K562 (cell line): ENCODE data around the gene AP3B2. TPM values are rescaled to one million over a fixed set of nuclear protein-coding genes. Genes with fewer than 3 reads are reported as not detected.

ENCODE experiments used
- BCOR ChIP-seq: fragments of 450-650 bp; IDR thresholded peaks from 2 replicates; pipeline ENCODE4 v1.6.1; 2016
- DACH1 ChIP-seq: fragments of 450-650 bp; IDR thresholded peaks from 2 replicates; pipeline ENCODE4 v1.6.1; 2018; ENCODE audit not compliant: partially characterized antibody
- EHMT2 ChIP-seq: fragments of 450-650 bp; IDR thresholded peaks from 2 replicates; pipeline ENCODE4 v1.6.1; 2018; ENCODE audit warnings: antibody characterized with exemption
- ESRRA ChIP-seq: fragments of 450-650 bp; IDR thresholded peaks from 2 replicates; pipeline ENCODE4 v1.6.1; 2014; ENCODE audit warnings: low read depth, mild to moderate bottlenecking, moderate library complexity, borderline replicate concordance
- FOXA3 ChIP-seq, 2 experiments: fragments of 450-650 bp in 1 of 2; sonication (generic) in 1 of 2; formaldehyde crosslinking; IDR thresholded peaks in 1 of 2; conservative IDR thresholded peaks in 1 of 2; 2 replicates each; pipeline versions ENCODE4 v1.4.0 to v1.8.0; 2020 to 2022; ENCODE audit warnings: mild to moderate bottlenecking in 2 of 2, missing genetic modification reagents in 1 of 2
- MAFG ChIP-seq: fragments of 450-650 bp; conservative IDR thresholded peaks from 2 replicates; pipeline ENCODE4 v1.6.1; 2016; ENCODE audit warnings: missing genetic modification characterization, missing compliant biosample characterization
- NFE2 ChIP-seq: IDR thresholded peaks from 2 replicates; pipeline ENCODE4 v1.6.1; 2014; ENCODE audit warnings: antibody characterized with exemption, low read depth
- NFIC ChIP-seq: fragments of 450-650 bp; IDR thresholded peaks from 2 replicates; pipeline ENCODE4 v1.6.1; 2017; ENCODE audit warnings: mild to moderate bottlenecking, inconsistent platforms
- NUFIP1 ChIP-seq: fragments of 450-650 bp; IDR thresholded peaks from 2 replicates; pipeline ENCODE4 v1.6.1; 2018; ENCODE audit not compliant: partially characterized antibody
- POLR3A ChIP-seq: IDR thresholded peaks from 2 replicates; pipeline ENCODE4 v1.6.1; 2011; ENCODE audit warnings: borderline replicate concordance, mild to moderate bottlenecking, moderate library complexity; ENCODE audit not compliant: insufficient read length, insufficient read depth; ENCODE audit errors: extremely low read depth
- PRMT5 ChIP-seq: sonication (generic); formaldehyde crosslinking; IDR thresholded peaks from 2 replicates; pipeline ENCODE4 v1.5.0; 2020; ENCODE audit warnings: missing genetic modification reagents
- RCOR1 ChIP-seq, 2 experiments: IDR thresholded peaks; 2 replicates each; pipeline ENCODE4 v1.6.1; 2012; ENCODE audit warnings: low read depth in 2 of 2, low read length in 2 of 2, borderline replicate concordance in 1 of 2, improper control_type of control experiment in 1 of 2
- SIN3A ChIP-seq, 2 experiments: fragments of 150-350 bp in 1 of 2; IDR thresholded peaks; 2 replicates each; pipeline ENCODE4 v1.6.1; 2011 to 2016; ENCODE audit warnings: borderline replicate concordance in 2 of 2, low read depth in 2 of 2, low read length in 2 of 2, mild to moderate bottlenecking in 2 of 2, moderate library complexity in 2 of 2; ENCODE audit not compliant: control insufficient read depth in 1 of 2
- THRA ChIP-seq: fragments of 450-650 bp; IDR thresholded peaks from 2 replicates; pipeline ENCODE4 v1.6.1; 2017; ENCODE audit warnings: mild to moderate bottlenecking, moderate library complexity
- TRIM28 ChIP-seq: fragments of 450-650 bp; IDR thresholded peaks from 2 replicates; pipeline ENCODE4 v1.6.1; 2017
- ZBTB43 ChIP-seq: sonication (generic); formaldehyde crosslinking; IDR thresholded peaks from 2 replicates; pipeline ENCODE4 v1.8.0; 2023; ENCODE audit warnings: mild to moderate bottlenecking, missing genetic modification reagents
- ZNF146 ChIP-seq: IDR thresholded peaks from one replicate; pipeline ENCODE4 v1.6.1; 2018; ENCODE audit warnings: missing compliant biosample characterization; ENCODE audit not compliant: unreplicated experiment
- ZNF347 ChIP-seq: fragments of 450-650 bp; formaldehyde crosslinking; IDR thresholded peaks from 2 replicates; pipeline ENCODE4 v1.4.0; 2020; ENCODE audit warnings: low read depth, mild to moderate bottlenecking, moderate library complexity
- ZNF589 ChIP-seq: fragments of 200-800 bp; sonication (Bioruptor generic); IDR thresholded peaks from 2 replicates; pipeline ENCODE4 v1.6.1; 2016; ENCODE audit warnings: low read depth, missing genetic modification characterization, missing compliant biosample characterization
- ZNF764 ChIP-seq: fragments of 250-450 bp; sonication (Bioruptor Pico); IDR thresholded peaks from 2 replicates; pipeline ENCODE4 v1.4.0; 2020; ENCODE audit warnings: low read depth, mild to moderate bottlenecking, moderate library complexity
- polyA plus RNA-seq, 8 experiments: library from polyadenylated mRNA; depleted of rRNA in 4 of 8; stranded (reverse) in 5 of 8; unstranded in 3 of 8; fragments of >200 nt; fragmentation: Nextera tagmentation in 2 of 8; fragmentation: Illumina TruSeq in 1 of 8; extraction: Ambion mirVana in 2 of 8; extraction: Trizol in 1 of 8; gene quantifications; 2 replicates each; pipeline versions ENCODE4 v1.2.1 to v1.2.3, GENCODE V29; 2011 to 2014; ENCODE audit warnings: inconsistent platforms in 1 of 8, missing spikeins in 1 of 8
- total RNA-seq, 7 experiments: library from RNA; depleted of rRNA in 6 of 7; stranded (reverse); fragments of >200 nt in 6 of 7; fragmentation: Illumina TruSeq in 2 of 7; extraction: Trizol in 2 of 7; gene quantifications; 2 replicates each; pipeline versions ENCODE4 v1.2.1 to v1.2.3, GENCODE V29; 2011 to 2021; ENCODE audit warnings: low replicate concordance in 1 of 7
- TF ChIP-seq, protein P1 (sequence below): sonication (generic); formaldehyde crosslinking; IDR thresholded peaks from 2 replicates; pipeline ENCODE4 v1.8.0; 2023; ENCODE audit warnings: missing genetic modification reagents, mild to moderate bottlenecking, borderline replicate concordance

Gene AP3B2
- total and polyA plus RNA-seq, 9 of the 15 experiments (the other 6 are each of a cell fraction or from before 2014, with no cell fraction given), result 0.03 to 0.15 (median 0.10) TPM; not detected in 2

DNA sequence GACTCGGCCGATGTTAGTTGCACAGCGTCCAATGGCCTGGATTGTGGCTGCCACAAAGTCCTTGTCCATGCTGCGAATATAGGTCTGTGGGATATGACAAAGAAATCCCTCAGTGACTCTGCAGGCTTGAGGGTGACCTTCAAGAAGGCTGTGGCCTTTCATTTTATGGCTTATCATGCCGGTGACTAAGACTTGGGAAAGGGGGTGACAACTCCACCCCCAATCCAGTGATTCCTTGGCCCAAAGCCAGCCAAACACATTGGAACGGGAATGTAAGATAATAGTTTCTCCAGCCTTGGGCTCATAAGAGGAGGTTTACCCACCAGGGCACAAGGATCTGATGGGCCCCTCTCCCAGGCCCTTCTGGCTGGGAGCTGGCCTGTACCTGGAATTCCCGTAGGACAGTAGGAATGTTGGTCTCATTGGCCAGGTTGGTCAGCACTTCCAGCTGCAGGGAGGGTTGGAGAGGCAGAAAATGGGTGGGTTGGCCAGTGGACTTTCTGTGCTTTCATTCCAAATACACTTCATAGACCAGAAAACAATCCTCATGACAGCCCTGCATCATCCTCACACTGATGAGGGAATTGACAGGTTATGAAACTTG lies 31.9 kb downstream of the AP3B2 start (continued):
- TF ChIP-seq NUFIP1 (no peak), ZNF347 (no peak), BCOR (no peak), EHMT2 (0 out of 2 replicates have a peak, but pooled peaks have one; percentile 14), NFE2 (peak; percentile 59), ZNF764 (no peak), NFIC (peak; percentile 89), ZNF589 (CRISPR knock-in tag) (0 out of 2 replicates have a peak, but pooled peaks have one; percentile 43), RCOR1 (IDR thresholded peaks at IDR 0.05; ENCODE audit: borderline replicate concordance in 1 of 2, low read depth in 2 of 2, low read length in 2 of 2) (peak in 1 of 2 experiments; percentile 5; a peak in 1 of 4 replicates), SIN3A (IDR thresholded peaks at IDR 0.05; ENCODE audit: borderline replicate concordance in 2 of 2, control insufficient read depth in 1 of 2, low read depth in 2 of 2, low read length in 2 of 2) (no peak), THRA (no peak), MAFG (0 out of 2 replicates have a peak, but pooled peaks have one; percentile 25), TRIM28 (no peak), ZBTB43 (CRISPR knock-in tag) (no peak), ESRRA (peak; percentile 95), FOXA3 (CRISPR knock-in tag; conservative IDR thresholded peaks at IDR 0.05 in 1 of 2, IDR thresholded peaks at IDR 0.05 in 1 of 2) (no peak), POLR3A (no peak), ZNF146 (CRISPR knock-in tag) (no peak), DACH1 (no peak), PRMT5 (CRISPR knock-in tag) (no peak)
- TF ChIP-seq, protein P1, sequence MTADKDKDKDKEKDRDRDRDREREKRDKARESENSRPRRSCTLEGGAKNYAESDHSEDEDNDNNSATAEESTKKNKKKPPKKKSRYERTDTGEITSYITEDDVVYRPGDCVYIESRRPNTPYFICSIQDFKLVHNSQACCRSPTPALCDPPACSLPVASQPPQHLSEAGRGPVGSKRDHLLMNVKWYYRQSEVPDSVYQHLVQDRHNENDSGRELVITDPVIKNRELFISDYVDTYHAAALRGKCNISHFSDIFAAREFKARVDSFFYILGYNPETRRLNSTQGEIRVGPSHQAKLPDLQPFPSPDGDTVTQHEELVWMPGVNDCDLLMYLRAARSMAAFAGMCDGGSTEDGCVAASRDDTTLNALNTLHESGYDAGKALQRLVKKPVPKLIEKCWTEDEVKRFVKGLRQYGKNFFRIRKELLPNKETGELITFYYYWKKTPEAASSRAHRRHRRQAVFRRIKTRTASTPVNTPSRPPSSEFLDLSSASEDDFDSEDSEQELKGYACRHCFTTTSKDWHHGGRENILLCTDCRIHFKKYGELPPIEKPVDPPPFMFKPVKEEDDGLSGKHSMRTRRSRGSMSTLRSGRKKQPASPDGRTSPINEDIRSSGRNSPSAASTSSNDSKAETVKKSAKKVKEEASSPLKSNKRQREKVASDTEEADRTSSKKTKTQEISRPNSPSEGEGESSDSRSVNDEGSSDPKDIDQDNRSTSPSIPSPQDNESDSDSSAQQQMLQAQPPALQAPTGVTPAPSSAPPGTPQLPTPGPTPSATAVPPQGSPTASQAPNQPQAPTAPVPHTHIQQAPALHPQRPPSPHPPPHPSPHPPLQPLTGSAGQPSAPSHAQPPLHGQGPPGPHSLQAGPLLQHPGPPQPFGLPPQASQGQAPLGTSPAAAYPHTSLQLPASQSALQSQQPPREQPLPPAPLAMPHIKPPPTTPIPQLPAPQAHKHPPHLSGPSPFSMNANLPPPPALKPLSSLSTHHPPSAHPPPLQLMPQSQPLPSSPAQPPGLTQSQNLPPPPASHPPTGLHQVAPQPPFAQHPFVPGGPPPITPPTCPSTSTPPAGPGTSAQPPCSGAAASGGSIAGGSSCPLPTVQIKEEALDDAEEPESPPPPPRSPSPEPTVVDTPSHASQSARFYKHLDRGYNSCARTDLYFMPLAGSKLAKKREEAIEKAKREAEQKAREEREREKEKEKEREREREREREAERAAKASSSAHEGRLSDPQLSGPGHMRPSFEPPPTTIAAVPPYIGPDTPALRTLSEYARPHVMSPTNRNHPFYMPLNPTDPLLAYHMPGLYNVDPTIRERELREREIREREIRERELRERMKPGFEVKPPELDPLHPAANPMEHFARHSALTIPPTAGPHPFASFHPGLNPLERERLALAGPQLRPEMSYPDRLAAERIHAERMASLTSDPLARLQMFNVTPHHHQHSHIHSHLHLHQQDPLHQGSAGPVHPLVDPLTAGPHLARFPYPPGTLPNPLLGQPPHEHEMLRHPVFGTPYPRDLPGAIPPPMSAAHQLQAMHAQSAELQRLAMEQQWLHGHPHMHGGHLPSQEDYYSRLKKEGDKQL (CRISPR knock-in tag), result no peak
